Hypothalamus (tissue), 51 donors: ENCODE data around the gene MOB1B.

Source experiments
- DNase-seq, 51 donors: peaks; one replicate each; lab custom pipeline; 2025; lab: John Stamatoyannopoulos, UW

Gene MOB1B

GRCh38 chr4:70908993-70909556 lies 6.9 kb downstream of the MOB1B start:
- no peak for DNase-seq

GRCh38 chr4:70914000-70914399 lies 11.8 kb downstream of the MOB1B start:
- DNase-seq = no peak

- DNase-seq = no peak
Observed at GRCh38 chr4:70914631-70915030, 12.5 kb downstream of the MOB1B start.

GRCh38 chr4:70915036-70915815 lies 13.1 kb downstream of the MOB1B start:
- no peak for DNase-seq

- DNase-seq = no peak
Observed at GRCh38 chr4:70915874-70916559, 13.8 kb downstream of the MOB1B start.

GRCh38 chr4:70920592-70920991 lies 18.4 kb downstream of the MOB1B start:
- no peak for DNase-seq

- DNase-seq = no peak
Observed at GRCh38 chr4:70925418-70925817, 23.2 kb downstream of the MOB1B start.

- no peak for DNase-seq
Observed at GRCh38 chr4:70925899-70926635, 23.9 kb downstream of the MOB1B start.

GRCh38 chr4:70927502-70928137 lies 25.5 kb downstream of the MOB1B start:
- DNase-seq = no peak

GRCh38 chr4:70930530-70931256 lies 28.5 kb downstream of the MOB1B start:
- no peak for DNase-seq

- no peak for DNase-seq
Observed at GRCh38 chr4:70931347-70931746, 29.2 kb downstream of the MOB1B start.

GRCh38 chr4:70932984-70933383 lies 30.8 kb downstream of the MOB1B start:
- DNase-seq = no peak

GRCh38 chr4:70935038-70935695 lies 33.0 kb downstream of the MOB1B start:
- no peak for DNase-seq

- DNase-seq = no peak
Observed at GRCh38 chr4:70936200-70936787, 34.1 kb downstream of the MOB1B start.

- no peak for DNase-seq
Observed at GRCh38 chr4:70938086-70938485, 35.9 kb downstream of the MOB1B start.

- no peak for DNase-seq
Observed at GRCh38 chr4:70940134-70940533, 38.0 kb downstream of the MOB1B start.

- no peak for DNase-seq
Observed at GRCh38 chr4:70943114-70943513, 40.9 kb downstream of the MOB1B start.

GRCh38 chr4:70945046-70945445 lies 42.9 kb downstream of the MOB1B start:
- DNase-seq = no peak

GRCh38 chr4:70945452-70946055 lies 43.4 kb downstream of the MOB1B start:
- no peak for DNase-seq
